HG03139 (cell line): ENCODE measurements around the gene CBX1.
"Not testable (repeated sequence)": the region's sequence is repeated elsewhere in the genome, so short reads cannot be mapped to it uniquely, and the experiment has no call there.

Experiments
- ATAC-seq: cut with Tn5 transposase; IDR thresholded peaks from one replicate; pipeline ENCODE4 v1.9.1; 2021; ENCODE audit not compliant: unreplicated experiment

CBX1 gene

DNA sequence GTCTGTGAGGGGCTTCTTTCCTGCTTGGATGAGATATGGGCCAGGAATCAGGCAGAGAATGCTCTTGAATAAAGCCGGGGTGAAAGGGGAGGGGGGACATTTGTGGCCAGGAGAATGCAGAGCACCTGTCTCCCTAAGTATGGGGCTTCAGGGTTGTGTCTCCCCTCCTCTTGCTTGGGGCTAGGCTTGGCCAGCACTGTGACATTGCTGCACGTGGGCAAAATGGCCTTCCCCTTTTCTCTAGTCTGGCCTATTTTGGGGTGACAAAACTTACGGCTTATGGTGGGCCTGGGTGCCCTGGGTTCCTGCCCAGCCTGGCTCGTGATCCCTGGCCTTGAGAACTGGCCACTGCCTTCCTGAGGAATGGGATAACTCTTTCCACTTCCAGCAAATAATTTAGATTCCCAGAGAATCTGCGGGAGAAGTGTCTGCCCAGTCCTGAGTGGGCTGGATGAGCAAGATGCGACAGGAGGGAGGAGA, 47.5 kb downstream of the CBX1 start:
- ATAC-seq = no peak

GRCh38 chr17:48052956-48053757, 48.1 kb downstream of the CBX1 start:
- no peak for ATAC-seq

GRCh38 chr17:48051706-48052486, 49.4 kb downstream of the CBX1 start:
- ATAC-seq = no peak

GRCh38 chr17:48051283-48051682, 50.0 kb downstream of the CBX1 start:
- no peak for ATAC-seq

DNA sequence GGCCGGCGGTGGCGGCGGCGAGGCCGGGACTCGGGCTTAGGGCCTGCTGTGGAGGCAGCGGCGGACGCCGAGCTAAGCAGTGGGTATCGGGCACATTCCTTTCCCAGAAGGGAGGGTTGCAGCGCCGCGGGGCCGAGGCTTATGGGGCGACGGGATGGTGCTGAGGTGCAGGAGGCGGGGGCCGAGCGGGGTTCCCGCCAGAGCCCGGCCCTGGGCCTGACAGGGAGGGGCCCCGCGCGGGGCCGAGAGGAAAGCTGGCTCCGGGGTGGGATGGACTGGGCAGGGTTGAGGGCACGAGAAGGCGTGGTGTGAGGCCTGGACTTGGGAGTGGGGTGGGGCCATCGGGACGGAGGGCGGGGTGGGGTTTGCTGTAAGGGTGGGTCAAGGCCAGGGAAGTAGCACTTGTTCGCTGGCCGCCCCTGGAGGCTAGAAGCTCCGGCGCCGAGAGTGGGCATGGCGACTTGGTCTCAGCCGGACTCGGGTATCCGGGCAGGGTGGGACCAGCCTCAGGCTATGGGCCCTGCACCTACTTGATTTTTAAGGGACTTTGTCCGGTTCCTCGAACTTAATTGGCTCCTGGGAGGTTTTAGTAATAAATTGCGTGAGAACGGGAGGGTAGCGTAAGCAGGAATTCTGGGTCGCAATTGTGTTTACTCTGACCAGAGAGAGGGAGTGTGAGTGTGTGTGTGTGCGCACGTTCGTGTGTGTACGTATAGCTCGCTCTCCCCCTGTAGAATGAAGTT, 52.7 kb downstream of the CBX1 start:
- ATAC-seq = peak; percentile 26

- peak; percentile 79 for ATAC-seq
Observed at GRCh38 chr17:48047741-48048383, 53.4 kb downstream of the CBX1 start, which contains the start of gene NFE2L1. Gene NFE2L1, plus strand, starts transcription at chr17:48048359. Its CDS starts 2,760 bp downstream, at chr17:48051119.

DNA sequence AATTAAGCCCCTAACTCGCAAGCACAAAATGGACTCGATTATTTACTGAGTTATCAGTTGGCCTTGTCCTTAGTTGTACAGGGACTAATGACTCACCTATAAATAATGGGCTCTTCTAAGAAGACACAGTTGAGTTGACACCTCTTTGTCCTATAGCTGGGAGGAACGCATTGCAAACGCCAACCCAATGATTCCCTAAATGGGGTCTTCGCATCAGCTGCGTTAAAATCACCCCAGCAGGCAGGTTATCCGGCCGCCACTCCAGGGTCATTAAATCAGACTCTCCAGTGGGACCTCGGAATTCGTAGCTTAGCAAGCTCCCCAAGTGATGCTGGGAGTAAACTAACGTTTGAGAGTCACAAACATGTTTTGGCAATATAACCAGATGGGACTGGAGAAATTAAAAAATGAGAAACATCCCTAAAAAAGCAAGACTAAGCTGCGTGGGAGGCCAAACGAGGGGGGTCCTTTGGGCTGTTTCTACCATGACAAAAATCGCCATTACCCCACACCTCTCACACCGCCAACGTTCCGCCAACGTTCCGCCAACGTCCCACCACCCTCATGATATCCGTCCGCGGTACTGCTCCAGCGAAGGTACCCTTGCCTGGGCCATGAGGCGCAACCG, 54.1 kb downstream of the CBX1 start:
- ATAC-seq = no peak

DNA sequence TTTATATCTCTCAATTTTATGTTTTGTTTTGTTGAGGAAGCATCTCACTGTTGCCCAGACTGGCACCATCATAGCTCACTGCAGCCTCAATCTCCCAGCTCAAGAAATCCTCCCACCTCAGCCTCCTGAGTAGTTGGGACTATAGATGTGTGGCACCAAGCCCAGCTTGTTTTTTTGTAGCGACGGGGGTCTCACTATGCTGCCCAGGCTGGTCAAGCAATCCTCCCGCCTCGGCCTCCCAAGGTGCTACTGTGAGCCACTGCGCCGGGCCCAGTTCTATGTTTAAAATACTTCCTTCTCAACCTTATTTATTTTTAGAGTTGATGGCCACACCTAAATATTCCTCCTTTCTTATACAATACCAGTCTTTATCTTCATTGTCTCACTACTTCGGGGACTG, 55.0 kb downstream of the CBX1 start:
- ATAC-seq = no peak

DNA sequence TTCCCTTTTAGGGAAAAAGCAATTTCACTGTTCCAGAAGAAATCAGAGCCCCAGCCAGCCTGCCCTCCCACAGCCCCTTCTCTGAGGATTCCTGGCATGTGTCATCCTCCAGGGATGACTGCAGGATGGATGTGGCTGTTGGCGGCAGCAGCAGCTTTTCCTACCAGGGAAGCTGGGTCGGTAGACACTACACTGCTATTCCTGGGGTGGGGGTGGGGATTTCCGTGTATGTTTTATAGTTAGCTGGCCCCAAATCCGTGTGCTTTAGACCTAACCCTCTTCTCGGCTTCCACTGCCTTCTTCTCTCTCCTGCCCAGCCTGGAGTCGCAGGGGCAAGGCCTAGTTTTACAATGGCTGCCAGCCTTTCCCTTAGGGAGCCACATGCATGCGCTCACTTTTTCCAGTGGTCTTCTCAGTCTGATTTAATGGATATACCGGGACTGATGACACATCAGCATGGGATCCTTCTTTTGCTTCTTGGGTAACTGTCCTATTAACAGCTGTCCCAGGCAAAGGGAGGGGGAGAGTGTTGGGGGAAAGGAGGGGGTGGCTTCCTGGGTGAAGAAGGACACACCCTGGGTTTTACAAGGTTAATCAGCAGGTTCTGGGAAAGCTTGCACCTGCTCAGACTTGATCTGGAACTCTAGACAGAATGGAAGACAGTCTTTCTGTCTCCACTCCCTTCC, 55.8 kb downstream of the CBX1 start:
- no peak for ATAC-seq

DNA sequence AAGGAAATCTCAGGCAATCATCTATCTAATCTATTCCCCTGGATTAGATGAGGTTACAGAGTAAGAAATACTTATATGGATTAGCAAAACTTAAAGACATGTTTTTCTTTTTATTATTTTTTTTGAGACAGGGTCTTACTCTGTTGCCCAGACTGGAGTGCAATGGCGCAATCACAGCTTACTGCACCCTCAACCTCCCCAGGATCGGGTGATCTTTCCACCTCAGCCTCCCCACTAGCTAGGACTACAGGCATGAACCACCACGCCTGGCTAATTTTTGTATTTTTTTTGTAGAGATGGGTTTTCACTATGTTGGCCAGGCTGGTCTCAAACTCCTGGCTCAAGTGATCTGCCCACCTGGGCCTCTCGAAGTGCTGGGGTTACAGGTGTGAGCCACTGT, 56.4 kb downstream of the CBX1 start:
- no peak for ATAC-seq

GRCh38 chr17:48043176-48043575, 58.1 kb downstream of the CBX1 start:
- no peak for ATAC-seq

GRCh38 chr17:48038687-48039086, 62.6 kb downstream of the CBX1 start:
- ATAC-seq = no peak

DNA sequence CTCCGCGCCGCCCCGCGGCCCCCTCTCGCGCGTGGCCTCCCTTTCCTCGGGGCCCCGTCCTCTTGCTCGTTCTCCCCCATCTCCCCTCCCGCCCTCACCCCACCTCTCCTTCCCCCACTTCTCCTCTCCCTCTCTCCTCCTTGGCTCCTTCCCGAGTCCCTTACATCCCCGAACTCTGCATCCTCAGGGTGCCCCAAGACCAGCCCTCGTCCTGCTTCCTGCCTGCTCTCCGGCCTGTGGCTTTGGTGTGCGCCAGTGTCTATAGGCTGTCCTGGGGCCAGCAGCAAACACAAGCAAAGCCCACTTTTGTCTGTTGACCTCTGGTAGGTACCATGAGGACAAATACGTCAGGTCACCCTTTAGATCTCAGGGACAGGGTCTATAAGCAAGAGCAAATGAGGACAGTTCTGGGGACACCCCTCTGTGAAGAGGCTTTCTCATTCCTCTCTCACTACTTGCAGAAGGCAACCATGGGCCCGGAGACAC, 63.4 kb downstream of the CBX1 start:
- ATAC-seq = no peak

- ATAC-seq = no peak
Observed at GRCh38 chr17:48037036-48037837, 64.0 kb downstream of the CBX1 start, which contains the start of gene COPZ2. Gene COPZ2, minus strand, starts transcription at chr17:48037797. Its CDS starts 20 bp downstream, at chr17:48037777.

DNA sequence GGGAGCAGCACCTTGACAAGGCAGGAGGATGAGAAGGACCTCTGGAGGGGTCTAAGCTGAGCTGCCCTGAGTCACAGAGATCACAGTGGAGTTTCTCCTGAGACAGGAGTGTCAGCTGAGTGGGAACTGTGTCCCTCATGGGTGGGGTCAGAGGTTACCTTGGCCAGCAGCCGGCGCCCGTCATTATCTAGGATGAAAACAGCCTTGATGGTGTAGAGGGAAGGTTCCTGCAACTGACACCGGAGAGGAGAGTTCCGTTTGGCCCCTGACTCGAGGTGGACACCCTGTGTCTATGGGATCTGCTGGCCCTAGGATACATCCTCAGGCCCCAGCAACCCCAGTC, 64.6 kb downstream of the CBX1 start:
- ATAC-seq = no peak

DNA sequence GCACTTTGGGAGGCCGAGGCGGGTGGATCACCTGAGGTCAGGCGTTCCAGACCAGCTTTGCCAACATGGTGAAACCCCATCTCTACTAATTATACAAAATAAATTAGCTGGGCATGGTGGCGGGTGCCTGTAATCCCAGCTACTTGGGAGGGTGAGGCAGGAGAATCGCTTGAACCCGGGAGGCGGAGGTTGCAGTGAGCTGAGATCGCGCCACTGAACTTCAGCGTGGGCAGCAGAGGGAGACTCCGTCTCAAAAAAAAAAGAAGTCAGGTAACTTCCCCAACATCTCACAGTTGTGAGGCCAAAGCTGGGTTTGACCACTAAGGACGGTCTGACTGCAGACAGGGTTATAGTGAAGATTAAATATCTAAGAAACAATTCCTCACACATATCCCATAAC, 66.5 kb downstream of the CBX1 start:
- ATAC-seq = not testable (repeated sequence)

DNA sequence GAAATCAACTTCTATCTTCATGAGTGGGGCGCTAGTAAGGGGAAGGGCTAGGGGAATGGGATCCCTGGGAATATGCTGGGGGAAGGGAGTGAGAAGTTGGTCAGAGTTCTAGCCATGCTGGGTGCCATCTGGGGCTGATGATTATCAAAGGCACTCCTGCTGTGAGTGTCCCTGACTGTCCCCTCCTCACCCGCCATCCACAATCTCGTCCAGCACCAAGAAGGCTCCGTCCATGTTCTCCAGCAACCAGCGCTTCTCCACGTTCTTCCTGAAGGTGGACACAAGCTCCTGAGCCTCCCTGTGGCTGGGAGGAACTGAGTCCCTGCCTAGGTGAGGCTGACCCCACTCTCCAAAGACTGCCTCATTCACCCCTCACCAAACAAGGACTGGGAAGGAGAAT, 69.3 kb downstream of the CBX1 start:
- ATAC-seq = no peak

GRCh38 chr17:48030531-48030930, 70.7 kb downstream of the CBX1 start:
- ATAC-seq = no peak

DNA sequence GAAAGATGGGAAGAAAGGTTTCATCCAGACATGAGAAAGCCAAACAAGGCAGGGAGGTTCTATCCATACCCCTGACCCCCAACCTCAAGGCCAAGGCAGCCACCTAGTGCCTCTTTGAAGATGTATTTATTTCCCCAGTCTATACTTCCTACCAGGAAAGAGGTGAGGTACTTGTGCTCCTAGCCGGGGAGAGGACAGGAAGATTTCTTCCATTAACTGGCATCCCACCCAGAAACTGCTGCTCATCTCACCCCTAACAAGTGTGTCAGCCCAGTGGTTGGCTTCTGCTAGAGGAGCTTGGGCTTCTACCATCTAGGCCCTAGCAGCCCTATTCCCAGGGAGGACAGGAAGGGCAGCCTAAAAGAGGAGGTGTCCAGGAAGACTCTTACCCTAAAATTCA, 72.5 kb downstream of the CBX1 start:
- no peak for ATAC-seq
